ENCODE measurements around the gene HIF1AN.

GRCh38 chr10:100504096-100504495, 31.6 kb upstream of the HIF1AN start:
- no peak for TF ChIP-seq CTCF (IDR thresholded peaks at IDR 0.05)
- no peak for TF ChIP-seq POLR2A (IDR thresholded peaks at IDR 0.05)
